Fibroblast of the aortic adventitia (primary cell): ENCODE measurements around the gene FAM98B. TPM values are rescaled to one million over a fixed set of nuclear protein-coding genes. Genes with fewer than 3 reads are reported as not detected.

Experiments
- DNase-seq: peaks from one replicate; pipeline ENCODE4 v3.0.0-alpha.2; 2010; ENCODE audit warnings: low read depth
- H3K4me3 ChIP-seq: 2 replicates; pipeline ENCODE4 v1.5.1; 2011; ENCODE audit warnings: low read depth, mild to moderate bottlenecking, control low read depth, low read length, moderate library complexity
- CTCF ChIP-seq: IDR thresholded peaks from 2 replicates; pipeline ENCODE4 v1.5.1; 2011; ENCODE audit warnings: mild to moderate bottlenecking, low read length, control low read depth, inconsistent platforms; ENCODE audit not compliant: insufficient read depth
- total RNA-seq: library from RNA; depleted of rRNA; stranded (reverse); fragments of >200 nt; gene quantifications from 2 replicates; pipeline ENCODE4 v1.2.3, GENCODE V29; 2012; ENCODE audit warnings: low replicate concordance

Gene FAM98B
- total RNA-seq, 1 donor = 8.9 TPM

- DNase-seq = peak; percentile 75
- H3K4me3 ChIP-seq = no peak overlapping the region
- no peak for TF ChIP-seq CTCF
Observed at GRCh38 chr15:38438031-38438986, 15.6 kb upstream of the FAM98B start.

- H3K4me3 ChIP-seq = no peak overlapping the region
- DNase-seq = peak; percentile 73
Observed at GRCh38 chr15:38440353-38441129, 13.4 kb upstream of the FAM98B start.

GRCh38 chr15:38441130-38441519 is 12.8 kb upstream of the FAM98B start:
- H3K4me3 ChIP-seq = no peak overlapping the region
- no peak for DNase-seq

More at GRCh38 chr15:38440353-38441129, 13.4 kb upstream of the FAM98B start:
- peak; percentile 97 for TF ChIP-seq CTCF

GRCh38 chr15:38454696-38455090 is 766 bp downstream of the FAM98B start:
- H3K4me3 ChIP-seq = peak overlapping the region; percentile 99
- no peak for TF ChIP-seq CTCF
- no peak for DNase-seq

More at GRCh38 chr15:38441130-38441519, 12.8 kb upstream of the FAM98B start:
- TF ChIP-seq CTCF = no peak

GRCh38 chr15:38455092-38455491 is 1.2 kb downstream of the FAM98B start:
- DNase-seq = peak; percentile 7

More at GRCh38 chr15:38455092-38455491, 1.2 kb downstream of the FAM98B start:
- H3K4me3 ChIP-seq = peak overlapping the region; percentile 99
- TF ChIP-seq CTCF = no peak
